Kidney capillary endothelial cell (primary cell): ENCODE measurements around the gene SFI1.
A peak's percentile ranks its signal among the peaks of the same experiment; 100 is the strongest.
"Not testable (repeated sequence)": the region's sequence is repeated elsewhere in the genome, so short reads cannot be mapped to it uniquely, and the experiment has no call there.

Source experiments
- DNase-seq: peaks from one replicate; pipeline ENCODE4 v3.0.0-alpha.2; 2018; ENCODE audit warnings: low spot score

The SFI1 gene

DNA sequence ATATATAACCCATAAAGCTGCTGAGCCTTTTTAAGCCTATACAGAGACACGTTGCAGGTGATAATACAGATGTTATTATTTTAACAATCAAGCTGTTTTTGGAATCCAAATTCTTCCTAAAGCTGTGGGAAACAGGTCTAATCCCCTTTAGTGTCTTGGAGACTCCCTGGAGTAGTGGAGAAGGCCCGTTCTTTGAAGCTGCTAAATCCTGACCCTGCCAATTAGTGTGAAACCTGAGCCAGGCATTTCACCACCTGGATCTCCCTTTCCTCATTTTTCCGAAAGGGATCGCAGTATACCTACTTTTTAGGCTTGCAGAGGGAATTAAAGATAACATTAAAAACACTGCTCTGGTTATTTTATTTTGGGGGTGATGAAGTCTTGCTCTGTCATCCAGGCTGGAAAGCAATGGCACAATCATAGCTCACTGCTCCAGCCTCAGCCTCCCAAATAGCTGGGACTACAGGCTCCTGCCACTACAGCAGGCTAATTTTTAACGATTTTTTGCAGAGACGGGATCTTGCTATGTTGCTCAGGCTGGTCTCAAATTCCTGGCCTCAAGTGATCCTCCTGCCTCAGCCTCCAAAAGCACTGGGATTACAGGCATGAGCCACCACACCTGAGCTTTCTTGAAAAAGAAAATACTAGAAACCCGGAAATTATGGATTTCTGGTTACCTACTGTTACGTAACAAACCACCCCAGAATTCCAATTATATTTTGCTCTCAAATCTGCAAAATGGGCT is 4.9 kb upstream of the SFI1 start:
- DNase-seq, result no peak

DNA sequence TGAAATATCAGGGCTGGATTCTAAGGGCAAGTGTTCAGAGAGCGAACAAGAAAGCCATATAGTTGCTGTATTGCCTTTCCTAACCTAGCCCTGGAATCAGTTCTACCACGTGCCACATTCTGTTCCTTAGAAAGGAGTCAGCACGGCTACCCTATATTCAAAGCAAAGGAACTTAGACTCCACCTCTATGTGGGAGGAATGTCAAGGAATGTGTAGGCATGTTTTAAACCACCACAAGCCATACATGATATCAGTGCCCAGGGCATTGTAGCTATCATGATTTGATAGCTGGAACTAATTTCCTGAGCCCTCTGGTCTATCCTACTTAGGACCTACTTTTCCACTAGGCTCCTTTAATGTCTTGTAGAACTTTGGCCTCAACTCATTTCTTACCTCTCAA is 4.2 kb upstream of the SFI1 start:
- DNase-seq, result no peak

DNA sequence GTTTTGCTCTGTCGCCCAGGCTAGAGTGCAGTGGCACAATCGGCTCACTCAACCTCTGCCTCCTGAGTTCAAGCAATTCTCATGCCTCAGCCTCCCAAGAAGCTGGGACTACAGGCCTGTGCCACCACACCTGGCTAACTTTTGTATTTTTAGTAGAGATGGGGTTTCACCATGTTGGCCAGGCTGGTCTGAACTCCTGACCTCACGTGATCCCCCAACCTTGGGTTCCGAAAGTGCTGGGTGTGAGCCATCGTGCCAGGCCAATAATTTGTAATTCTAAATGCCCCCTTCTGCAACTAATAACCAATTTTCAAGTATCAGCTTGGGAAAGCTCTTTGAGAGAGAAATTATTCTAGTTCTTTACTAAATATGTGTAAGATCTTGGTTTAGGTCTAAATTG is 3.0 kb upstream of the SFI1 start:
- not testable (repeated sequence) for DNase-seq

GRCh38 chr22:31495343-31495742 is 993 bp upstream of the SFI1 start:
- no peak for DNase-seq

DNA sequence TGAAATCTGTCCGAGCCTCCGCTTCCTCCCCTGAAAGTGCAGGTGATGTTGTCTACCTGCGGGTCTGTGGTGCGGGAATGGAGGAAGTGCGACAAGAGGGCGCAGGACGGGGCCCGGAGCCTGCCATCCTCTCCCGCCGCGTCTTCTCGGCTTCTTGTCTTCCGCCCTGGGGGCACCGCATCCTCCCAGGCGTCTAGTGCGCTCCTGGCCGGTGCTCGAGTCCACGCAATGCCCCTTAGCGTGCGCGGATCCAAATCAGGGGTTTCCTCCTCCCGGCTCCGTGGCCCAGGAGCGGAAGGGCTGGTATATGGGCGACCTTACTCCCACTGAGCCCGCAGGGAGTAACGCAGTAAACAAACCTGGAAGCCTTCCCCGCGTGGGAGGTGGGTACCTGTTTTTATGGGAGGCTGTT is 405 bp downstream of the SFI1 start:
- DNase-seq, result no peak

DNA sequence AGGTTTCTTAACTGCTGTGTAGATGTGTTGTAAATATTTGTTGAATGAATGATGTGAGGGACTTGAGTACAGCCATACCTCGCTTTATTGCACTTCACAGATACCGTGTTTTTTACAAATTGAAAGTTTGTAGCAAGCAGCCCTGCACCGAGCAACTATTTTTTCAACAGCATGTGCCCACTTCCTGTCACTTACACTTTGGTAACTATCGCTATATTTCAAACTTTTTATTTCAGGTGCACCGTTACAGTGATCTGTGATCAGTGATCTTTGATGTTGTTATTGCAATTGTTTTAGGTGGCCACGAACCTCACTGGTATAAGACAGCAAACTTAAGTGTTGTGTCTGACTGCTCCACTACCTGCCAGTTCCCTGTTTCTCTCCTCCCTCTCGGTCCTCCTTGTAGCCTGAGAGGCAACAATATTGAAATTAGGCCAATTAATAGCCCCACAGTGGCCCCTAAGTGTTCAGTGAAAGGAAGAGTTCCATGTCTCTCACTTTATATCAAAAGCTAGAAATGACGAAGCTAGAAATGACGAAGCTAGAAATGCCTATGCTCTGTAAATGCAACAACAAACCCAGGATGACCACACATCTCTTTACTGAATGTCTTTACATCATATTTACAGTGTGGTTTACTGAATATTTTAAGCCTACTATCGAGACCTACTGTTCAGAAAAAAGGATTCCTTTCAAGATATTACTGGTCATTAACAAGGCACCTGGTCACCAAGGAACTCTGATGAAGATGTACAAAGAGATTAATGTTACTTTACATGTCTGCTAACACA is 1.0 kb downstream of the SFI1 start:
- DNase-seq, result no peak

- no peak for DNase-seq
These were observed 5.4 kb downstream of the SFI1 start for GRCh38 chr22:31501738-31502137.

DNA sequence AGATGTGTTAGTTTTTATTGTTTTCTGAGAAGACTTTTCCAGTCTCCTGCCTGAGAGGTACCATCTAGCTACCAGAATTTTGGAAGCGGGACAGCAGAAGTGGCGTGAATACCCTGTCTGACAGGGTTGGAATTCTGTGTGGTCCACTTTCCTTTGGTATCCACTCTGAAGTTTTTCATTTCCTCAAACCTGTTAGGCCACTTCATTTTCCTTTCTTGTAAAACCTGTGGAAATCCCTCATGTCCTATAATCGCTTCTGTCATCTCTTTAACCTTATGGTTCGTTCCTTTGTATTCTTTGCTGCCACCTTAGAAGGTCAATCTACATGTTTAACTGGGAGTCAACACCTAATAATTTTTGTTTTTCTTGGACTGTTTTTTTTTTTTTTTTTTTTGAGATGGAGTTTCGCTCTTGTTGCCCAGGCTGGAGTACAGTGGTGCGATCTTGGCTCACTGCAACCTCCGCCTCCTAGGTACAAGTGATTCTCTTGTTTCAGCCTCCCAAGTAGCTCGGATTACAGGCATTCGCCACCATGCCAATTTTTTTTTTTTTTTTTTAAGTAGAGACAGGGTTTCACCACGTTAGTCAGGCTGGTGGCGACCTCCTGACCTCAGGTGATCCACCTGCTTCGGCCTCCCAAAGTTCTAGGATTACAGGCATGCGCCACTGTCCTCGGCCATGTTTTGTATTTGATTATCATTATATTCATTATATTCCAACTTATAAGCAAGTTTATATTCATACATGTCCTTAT is 7.1 kb downstream of the SFI1 start:
- DNase-seq, result no peak

- peak; percentile 32 for DNase-seq
These were observed 7.9 kb downstream of the SFI1 start for GRCh38 chr22:31504282-31504681.

- not testable (repeated sequence) for DNase-seq
These were observed 11.2 kb downstream of the SFI1 start for GRCh38 chr22:31507517-31507916.

DNA sequence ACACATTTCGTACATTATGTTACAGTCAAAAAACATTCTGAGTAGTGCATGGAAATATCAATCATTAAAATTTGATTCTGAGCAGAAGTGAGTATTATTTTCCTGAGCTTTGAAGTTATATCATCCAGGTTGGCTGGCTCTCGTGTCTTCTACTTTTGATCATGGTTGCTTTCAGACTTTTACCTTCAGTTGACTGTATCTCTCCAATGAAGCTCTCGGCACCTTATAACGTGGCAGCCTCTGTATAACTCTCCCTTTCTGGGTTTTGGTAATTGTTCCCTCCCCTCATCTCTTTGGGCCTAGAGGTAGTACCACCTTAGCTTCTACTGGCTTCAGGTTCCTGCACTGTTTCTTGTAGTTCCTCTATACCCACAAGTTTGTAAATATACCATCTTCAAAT is 12.2 kb downstream of the SFI1 start:
- DNase-seq, result no peak

DNA sequence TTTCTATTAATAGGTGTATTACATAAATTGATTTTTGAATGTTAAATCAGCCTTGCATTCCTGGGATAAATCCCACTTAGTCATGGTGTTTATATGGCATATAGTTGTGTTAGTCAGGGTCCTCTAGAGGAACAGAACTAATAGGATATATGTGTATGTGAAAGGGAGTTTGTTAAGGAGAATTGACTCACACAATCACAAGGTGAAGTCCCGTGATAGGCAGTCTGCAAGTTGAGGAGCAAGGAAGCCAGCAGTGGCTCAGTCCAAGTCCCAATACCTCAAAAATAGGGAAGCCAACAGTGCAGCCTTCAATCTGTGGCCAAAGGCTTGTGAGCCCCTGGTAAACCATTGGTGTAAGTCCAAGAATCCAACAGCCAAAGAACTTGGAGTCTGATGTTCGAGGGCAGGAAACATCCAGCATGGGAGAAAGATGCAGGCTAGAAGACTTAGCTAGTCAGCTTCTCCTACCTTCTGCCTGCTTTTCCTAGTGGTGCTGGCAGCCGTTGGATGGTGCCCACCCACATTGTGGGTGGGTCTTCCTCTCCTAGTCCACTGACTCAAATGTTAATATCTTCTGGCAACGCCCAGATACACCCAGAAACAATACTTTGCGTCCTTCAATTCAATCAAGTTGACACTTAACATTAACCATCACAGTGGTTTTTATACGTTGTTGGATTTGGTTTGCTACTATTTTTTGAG is 12.9 kb downstream of the SFI1 start:
- DNase-seq, result no peak

- DNase-seq, result no peak
These were observed 23.7 kb downstream of the SFI1 start for GRCh38 chr22:31520051-31520450.

- not testable (repeated sequence) for DNase-seq
These were observed 27.8 kb downstream of the SFI1 start for GRCh38 chr22:31524132-31524531.

GRCh38 chr22:31526270-31526669 is 29.9 kb downstream of the SFI1 start:
- DNase-seq, result no peak

- DNase-seq, result no peak
These were observed 34.5 kb downstream of the SFI1 start for GRCh38 chr22:31530823-31531195.

- no peak for DNase-seq
These were observed 35.7 kb downstream of the SFI1 start for GRCh38 chr22:31532060-31532459.

- no peak for DNase-seq
These were observed 37.0 kb downstream of the SFI1 start for GRCh38 chr22:31533374-31533773.

GRCh38 chr22:31537019-31537535 is 40.7 kb downstream of the SFI1 start:
- no peak for DNase-seq

GRCh38 chr22:31538815-31539214 is 42.5 kb downstream of the SFI1 start:
- no peak for DNase-seq

DNA sequence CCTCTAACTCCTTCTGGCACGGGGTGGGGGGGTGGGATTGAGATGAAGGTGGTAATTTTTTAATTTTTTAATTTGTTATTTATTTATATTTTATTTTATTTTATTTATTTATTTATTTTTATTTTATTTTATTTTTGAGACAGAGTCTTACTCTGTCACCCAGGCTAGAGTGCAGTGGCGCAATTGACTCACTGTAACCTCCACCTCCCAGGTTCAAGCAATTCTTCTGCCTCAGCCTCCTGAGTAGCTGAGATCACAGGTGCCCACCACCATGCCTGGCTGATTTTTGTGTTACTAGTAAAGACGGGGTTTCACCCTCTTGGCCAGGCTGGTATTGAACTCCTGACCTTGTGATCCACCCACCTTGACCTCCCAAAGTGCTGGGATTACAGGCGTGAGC is 43.8 kb downstream of the SFI1 start:
- DNase-seq, result not testable (repeated sequence)

DNA sequence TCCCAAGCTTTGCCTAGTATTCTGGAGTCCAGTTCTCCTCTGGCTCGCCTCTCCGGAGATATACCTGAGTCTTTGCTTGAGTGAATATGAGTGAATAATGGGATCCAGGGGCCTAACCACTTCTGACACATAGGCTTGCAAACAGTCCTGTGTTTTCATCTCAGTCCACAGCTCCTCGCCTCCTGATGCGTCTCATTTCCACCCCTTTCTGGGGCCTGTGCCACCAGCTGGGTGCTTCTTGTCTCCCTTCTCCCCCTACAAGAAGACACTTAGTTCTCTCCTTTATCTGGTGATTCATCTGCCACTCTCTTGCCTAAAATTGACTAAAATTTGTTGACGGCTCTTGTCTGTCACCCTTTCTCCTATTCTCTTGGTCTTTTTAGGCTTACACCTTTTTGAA is 44.6 kb downstream of the SFI1 start:
- DNase-seq, result no peak
